ENCODE results near the gene MARK2.

MARK2 gene

GRCh38 chr11:63837739-63838138 is 1.2 kb upstream of the MARK2 start:
- Histone ChIP-seq H3K36me3 (ENCODE audit: control insufficient read depth, insufficient read depth, low read length) (peaks cover 3% of the 10 kb centered on the region; the same call in 1 of the 2 replicates), H3K27me3 (replicated peaks; ENCODE audit: control insufficient read depth, insufficient read depth, low read length) (no peaks in the 10 kb centered on the region), H3K4me3 (replicated peaks; ENCODE audit: low read depth, low read length) (peak overlapping the region; percentile 58; the same call in 1 of the 2 replicates)
- no peak for TF ChIP-seq CTCF (IDR thresholded peaks at IDR 0.05; ENCODE audit: insufficient read depth, low read length, poor library complexity, severe bottlenecking)
- DNase-seq (ENCODE audit: extremely low read depth, insufficient read length), result no peak

- DNase-seq (ENCODE audit: extremely low read depth, insufficient read length), result no peak
- Histone ChIP-seq H3K36me3 (ENCODE audit: control insufficient read depth, insufficient read depth, low read length) (peaks cover 6% of the 10 kb centered on the region), H3K4me3 (replicated peaks; ENCODE audit: low read depth, low read length) (peak overlapping the region; percentile 58), H3K27me3 (replicated peaks; ENCODE audit: control insufficient read depth, insufficient read depth, low read length) (no peaks in the 10 kb centered on the region)
- no peak for TF ChIP-seq CTCF (IDR thresholded peaks at IDR 0.05; ENCODE audit: insufficient read depth, low read length, poor library complexity, severe bottlenecking)
Observed at GRCh38 chr11:63838150-63838677, 696 bp upstream of the MARK2 start.

GRCh38 chr11:63839508-63840355 is 822 bp downstream of the MARK2 start:
- DNase-seq (ENCODE audit: extremely low read depth, insufficient read length), result peak; percentile 64
- TF ChIP-seq CTCF (IDR thresholded peaks at IDR 0.05; ENCODE audit: insufficient read depth, low read length, poor library complexity, severe bottlenecking), result no peak
- Histone ChIP-seq H3K36me3 (ENCODE audit: control insufficient read depth, insufficient read depth, low read length) (peaks cover 9% of the 10 kb centered on the region), H3K4me3 (replicated peaks; ENCODE audit: low read depth, low read length) (peak overlapping the region; percentile 72), H3K27me3 (replicated peaks; ENCODE audit: control insufficient read depth, insufficient read depth, low read length) (no peaks in the 10 kb centered on the region)

GRCh38 chr11:63840356-63841060 is 1.6 kb downstream of the MARK2 start:
- no peak for DNase-seq (ENCODE audit: extremely low read depth, insufficient read length)
- peaks cover 11% of the 10 kb centered on the region for H3K36me3 ChIP-seq (ENCODE audit: control insufficient read depth, insufficient read depth, low read length)
- no peaks in the 10 kb centered on the region for H3K27me3 ChIP-seq (replicated peaks; ENCODE audit: control insufficient read depth, insufficient read depth, low read length)
- TF ChIP-seq CTCF (IDR thresholded peaks at IDR 0.05; ENCODE audit: insufficient read depth, low read length, poor library complexity, severe bottlenecking), result no peak
- peak overlapping the region; percentile 72 for H3K4me3 ChIP-seq (replicated peaks; ENCODE audit: low read depth, low read length)

- Histone ChIP-seq H3K27me3 (replicated peaks; ENCODE audit: control insufficient read depth, insufficient read depth, low read length) (no peaks in the 10 kb centered on the region), H3K4me3 (replicated peaks; ENCODE audit: low read depth, low read length) (peak overlapping the region; percentile 72), H3K36me3 (ENCODE audit: control insufficient read depth, insufficient read depth, low read length) (peaks cover 11% of the 10 kb centered on the region)
- TF ChIP-seq CTCF (IDR thresholded peaks at IDR 0.05; ENCODE audit: insufficient read depth, low read length, poor library complexity, severe bottlenecking), result no peak
- DNase-seq (ENCODE audit: extremely low read depth, insufficient read length), result no peak
Observed at GRCh38 chr11:63841554-63841953, 2.6 kb downstream of the MARK2 start.
